ENCODE results near the gene CD38.

- TF ChIP-seq CTCF (conservative IDR thresholded peaks at IDR 0.05; ENCODE audit: low read depth, low read length): no peak
- TF ChIP-seq EZH2 (IDR thresholded peaks at IDR 0.05; ENCODE audit: low read length, unreplicated experiment): no peak
These were observed 117.1 kb downstream of the CD38 start for GRCh38 chr4:15894921-15895916.
